Heart right ventricle (tissue), 16 donors: ENCODE measurements around the gene SIAH3. TPM values are rescaled to one million over a fixed set of nuclear protein-coding genes. Genes with fewer than 3 reads are reported as not detected.
"Not testable (repeated sequence)": the region's sequence is repeated elsewhere in the genome, so short reads cannot be mapped to it uniquely, and the experiment has no call there.

Experiments
- ATAC-seq, 8 donors: fragments of 200-7000 bp; cut with Tn5 transposase; one replicate each; pipeline ENCODE4 v1.9.1; 2020; ENCODE audit warnings: mild to moderate bottlenecking in 8 of 8, moderate library complexity in 8 of 8, moderate number of reproducible peaks in 1 of 8
- DNase-seq, 2 donors: peaks; one replicate each; pipeline ENCODE4 v3.0.0-alpha.2; 2020
- H3K27ac ChIP-seq, 10 donors: fragments of 200-600 bp; sonication (generic) in 2 of 10; one replicate each; pipeline versions ENCODE4 v1.5.0 to v1.8.0; 2020 to 2022; ENCODE audit warnings: mild to moderate bottlenecking in 3 of 10
- H3K27me3 ChIP-seq, 7 donors: fragments of 200-600 bp; one replicate each; pipeline ENCODE4 v1.8.0; 2021 to 2022; ENCODE audit warnings: mild to moderate bottlenecking in 2 of 7
- H3K36me3 ChIP-seq, 9 donors: fragments of 200-600 bp; sonication (generic) in 1 of 9; one replicate each; pipeline versions ENCODE4 v1.5.0 to v1.8.0; 2020 to 2022; ENCODE audit warnings: mild to moderate bottlenecking in 2 of 9
- H3K4me1 ChIP-seq, 9 donors: fragments of 200-600 bp; sonication (generic) in 1 of 9; one replicate each; pipeline versions ENCODE4 v1.5.0 to v1.8.0; 2020 to 2022; ENCODE audit warnings: mild to moderate bottlenecking in 4 of 9
- H3K4me3 ChIP-seq, 10 donors: fragments of 200-600 bp; sonication (generic) in 2 of 10; one replicate each; pipeline versions ENCODE4 v1.5.0 to v1.8.0; 2020 to 2022; ENCODE audit warnings: mild to moderate bottlenecking in 7 of 10, moderate library complexity in 2 of 10
- H3K9me3 ChIP-seq, 11 donors: fragments of 200-600 bp in 10 of 11; sonication (generic) in 2 of 11; one replicate each; pipeline versions ENCODE4 v1.5.0 to v1.8.0; 2013 to 2022; ENCODE audit warnings: mild to moderate bottlenecking in 2 of 11, control low read depth in 1 of 11, moderate library complexity in 1 of 11
- WGBS, 2 donors: extraction: QIAGEN DNeasy Blood & Tissue Kit; methylation state at CpG; one replicate each; pipeline ENCODE4 v1.1.7; 2013; ENCODE audit warnings: inconsistent platforms in 1 of 2; 5-methylcytosine and 5-hydroxymethylcytosine counted together
- intact Hi-C, 10 donors: fragments of 100-400 bp; cut with DNase I; formaldehyde crosslinking; loops; one replicate each; pipeline versions ENCODE4 v1.11.1 to v1.14.2; 2022
- polyA plus RNA-seq, 2 donors: library from polyadenylated mRNA; stranded (reverse); fragments of 200-250 nt; gene quantifications; one replicate each; pipeline ENCODE4 v1.2.3, GENCODE V29; 2013
- total RNA-seq, 10 donors: library from RNA; stranded (reverse); fragmentation: NEBNext Ultra II Directional in 3 of 10; extraction: Animal tissue kit (Norgen Biotek cat#: 25700) in 3 of 10; gene quantifications; one replicate each; pipeline versions ENCODE4 v1.2.1 to v1.2.4, GENCODE V29; 2021 to 2023
- TF ChIP-seq, protein P1 (sequence below), 9 donors: fragments of 200-600 bp; sonication (generic) in 2 of 9; IDR thresholded peaks; one replicate each; pipeline versions ENCODE4 v1.5.0 to v1.8.0; 2021 to 2022; ENCODE audit warnings: antibody characterized with exemption in 9 of 9, mild to moderate bottlenecking in 5 of 9, moderate library complexity in 1 of 9
- donor health status: Arrhythmogenic right ventricular cardiomyopathy.
- donor health status: ischemic (EF 13 %, LVEDD 7.1; RV severe dilation, severe dysfunction).
- donor health status: healthy with polysubstance abuse.
- donor health status: DM: no; HTN: yes; CAD: no.
- donor health status: DM: no; HTN: no; CAD: no.
- donor health status: ischemic (EF 25% LVEDD 6.9; RV normal size, moderate dysfunction).
- donor health status: ischemic (EF 25% LVEDD 5.7; RV mildly dilated, moderate dysfunction).
- donor health status: healthy.
- donor health status: DM: yes; HTN: yes; CAD: no.
- donor health status: Ischemic cardiomyopathy.
- donor health status: ischemic (EF 35%, LVEDD 5.7; RV mildly dilated, moderate dysfunction).
- donor health status: nonischemic (EF 11% LVEDD 7.7; RV severe dilation, severe dysfunction).
- donor health status: DM: yes; HTN: yes; CAD: no.
- donor health status: PGD.
- donor health status: ischemic (EF 29% LVEDD 5.4; RV normal size, mild dysfunction).
- donor health status: nonischemic (EF 23%, LVEDD 6.1; RV moderate dilation, normal function).

SIAH3 gene
- total and polyA plus RNA-seq, 12 donors = under 0.01 to 0.10 (median 0.06) TPM; not detected in 8

DNA sequence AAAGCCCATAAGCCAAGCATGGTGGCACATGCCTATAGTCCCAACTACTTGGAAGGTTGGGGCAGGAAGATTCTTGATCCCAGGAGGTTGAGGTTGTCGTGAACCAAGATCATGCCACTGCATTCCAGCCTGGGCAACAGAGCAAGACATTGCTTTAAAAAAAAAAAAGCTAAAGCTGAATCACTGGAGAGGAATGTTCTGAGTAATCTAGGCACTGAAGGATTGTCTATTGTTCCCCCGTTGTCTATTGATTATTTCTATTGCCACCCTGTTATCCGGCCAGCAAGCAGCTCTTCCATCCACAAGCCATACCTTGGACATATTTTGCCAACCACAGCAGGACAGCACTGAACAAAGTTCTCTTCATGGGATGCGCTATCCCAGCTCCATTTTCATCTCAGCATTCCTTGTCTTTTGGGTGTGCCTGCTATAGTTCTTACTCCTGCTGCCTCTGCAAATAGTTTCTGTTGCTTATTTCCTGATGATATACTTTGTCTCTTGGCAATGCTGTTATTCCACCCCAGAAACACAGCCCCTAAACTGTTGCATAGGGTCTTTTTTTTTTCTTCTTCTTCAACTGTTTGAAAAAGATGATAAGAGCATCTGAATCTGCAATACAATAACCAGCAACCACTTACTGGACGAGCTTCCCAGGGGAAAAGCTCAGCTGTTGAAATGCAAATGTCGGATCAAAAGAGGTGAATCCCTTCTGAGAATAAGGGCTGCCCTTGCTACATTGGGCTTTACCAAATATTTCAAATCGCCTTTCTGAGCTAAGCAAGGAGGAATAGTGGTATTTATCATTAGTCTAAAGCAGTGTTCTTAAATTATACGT, 22.2 kb upstream of the SIAH3 start:
- ATAC-seq = no peak
- DNase-seq = no peak
- 56 to 66% methylated on average over 8 of the region's 8 CpGs for WGBS, 2 donors

DNA sequence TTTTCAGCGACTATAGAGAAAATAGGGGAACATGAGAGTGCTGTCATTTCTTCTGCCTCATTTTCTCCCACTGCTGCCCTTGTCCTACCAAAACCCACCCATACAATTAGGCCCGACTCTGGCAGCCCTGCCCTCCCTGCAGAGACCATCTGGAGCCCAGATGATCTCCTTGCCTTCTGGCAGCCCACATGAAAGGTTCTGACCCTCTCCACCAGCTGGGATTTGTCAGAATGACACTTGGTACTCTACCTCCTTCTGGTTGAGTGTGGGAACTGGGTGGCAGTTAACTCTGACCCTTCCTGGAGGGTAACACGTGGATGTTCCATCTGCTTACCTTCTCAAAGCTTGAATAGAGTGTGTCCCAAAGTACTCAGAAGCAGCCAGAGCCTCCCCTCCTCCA, 21.0 kb upstream of the SIAH3 start:
- TF ChIP-seq, protein P1, sequence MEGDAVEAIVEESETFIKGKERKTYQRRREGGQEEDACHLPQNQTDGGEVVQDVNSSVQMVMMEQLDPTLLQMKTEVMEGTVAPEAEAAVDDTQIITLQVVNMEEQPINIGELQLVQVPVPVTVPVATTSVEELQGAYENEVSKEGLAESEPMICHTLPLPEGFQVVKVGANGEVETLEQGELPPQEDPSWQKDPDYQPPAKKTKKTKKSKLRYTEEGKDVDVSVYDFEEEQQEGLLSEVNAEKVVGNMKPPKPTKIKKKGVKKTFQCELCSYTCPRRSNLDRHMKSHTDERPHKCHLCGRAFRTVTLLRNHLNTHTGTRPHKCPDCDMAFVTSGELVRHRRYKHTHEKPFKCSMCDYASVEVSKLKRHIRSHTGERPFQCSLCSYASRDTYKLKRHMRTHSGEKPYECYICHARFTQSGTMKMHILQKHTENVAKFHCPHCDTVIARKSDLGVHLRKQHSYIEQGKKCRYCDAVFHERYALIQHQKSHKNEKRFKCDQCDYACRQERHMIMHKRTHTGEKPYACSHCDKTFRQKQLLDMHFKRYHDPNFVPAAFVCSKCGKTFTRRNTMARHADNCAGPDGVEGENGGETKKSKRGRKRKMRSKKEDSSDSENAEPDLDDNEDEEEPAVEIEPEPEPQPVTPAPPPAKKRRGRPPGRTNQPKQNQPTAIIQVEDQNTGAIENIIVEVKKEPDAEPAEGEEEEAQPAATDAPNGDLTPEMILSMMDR (IDR thresholded peaks at IDR 0.05) = no peak
- ATAC-seq (no peak), DNase-seq (no peak)
- intact Hi-C loops = no loop called here
- no peaks in the 10 kb centered on the region for H3K27me3 ChIP-seq
- H3K4me3 ChIP-seq = no peak overlapping the region
- whole genome bisulfite sequencing, 2 donors = 50 to 56% methylated on average over 3 of the region's 3 CpGs
- H3K4me1 ChIP-seq = peaks cover 0 to 7% (median 0%) of the 10 kb centered on the region in 9 donors
- no peaks in the 10 kb centered on the region for H3K36me3 ChIP-seq
- H3K27ac ChIP-seq = no peak overlapping the region
- no peaks in the 10 kb centered on the region for H3K9me3 ChIP-seq

More for the DNA sequence above, 22.2 kb upstream of the SIAH3 start:
- peaks cover 0 to 4% (median 0%) of the 10 kb centered on the region in 7 donors for H3K27me3 ChIP-seq
- no peaks in the 10 kb centered on the region for H3K36me3 ChIP-seq
- H3K9me3 ChIP-seq = no peaks in the 10 kb centered on the region
- H3K4me3 ChIP-seq = no peak overlapping the region
- peaks cover 0 to 7% (median 0%) of the 10 kb centered on the region in 9 donors for H3K4me1 ChIP-seq
- no peak overlapping the region for H3K27ac ChIP-seq
- TF ChIP-seq, protein P1 (IDR thresholded peaks at IDR 0.05) = no peak
- intact Hi-C loops = no loop called here

DNA sequence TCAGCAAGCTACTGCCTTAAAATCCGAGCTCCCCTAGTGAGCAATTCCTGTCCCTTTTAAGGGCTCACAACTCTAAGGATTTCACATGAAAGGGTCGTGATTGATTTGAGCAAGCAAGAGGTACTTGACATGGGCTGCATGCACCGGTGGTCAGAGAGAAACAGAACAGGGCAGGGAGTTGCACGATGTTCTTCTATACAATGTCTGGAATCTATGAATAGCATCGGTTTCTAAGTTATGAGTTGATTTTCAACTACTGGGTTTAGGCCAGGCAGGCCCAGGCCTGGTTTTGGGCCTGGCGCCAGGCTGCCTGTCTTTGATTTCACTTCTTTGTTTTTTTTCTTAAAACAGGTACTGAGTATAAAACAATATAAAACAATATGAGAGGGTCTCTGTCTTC, 19.6 kb upstream of the SIAH3 start:
- H3K4me1 ChIP-seq, H3K4me3 ChIP-seq, DNase-seq, ATAC-seq, H3K27ac ChIP-seq, H3K9me3 ChIP-seq, H3K27me3 ChIP-seq, intact Hi-C loops, H3K36me3 ChIP-seq: not testable (repeated sequence)
- WGBS, 2 donors = 67 to 72% methylated on average over 6 of the region's 6 CpGs

DNA sequence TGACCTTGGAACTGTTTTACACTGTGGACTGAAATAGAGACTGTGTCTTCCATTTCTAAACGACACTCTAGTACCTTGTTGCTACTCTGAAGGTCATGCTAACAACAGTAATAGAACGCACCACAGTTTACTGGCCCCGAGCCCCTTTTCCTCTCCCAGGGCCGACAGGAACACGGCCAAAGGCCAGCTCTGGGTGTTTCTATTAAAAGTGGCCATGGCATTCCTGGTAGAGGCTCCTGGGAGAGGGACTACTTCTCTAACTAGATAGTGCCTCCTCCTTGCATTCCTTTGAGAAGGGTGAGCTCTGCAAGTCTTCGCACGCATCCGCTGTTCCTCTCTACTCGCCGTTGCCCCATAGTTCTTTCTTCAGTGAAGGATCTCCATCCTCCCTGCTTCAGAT, 18.7 kb upstream of the SIAH3 start:
- DNase-seq (peak; percentile 33 to 46), ATAC-seq (peak in 6 of 8 donors; percentile 52 to 94 (median 88))
- WGBS, 2 donors = 63 to 68% methylated on average over 10 of the region's 10 CpGs

More for the DNA sequence above, 18.7 kb upstream of the SIAH3 start:
- TF ChIP-seq, protein P1 (IDR thresholded peaks at IDR 0.05) = no peak
- intact Hi-C loops = no loop called here
- H3K4me1 ChIP-seq = peaks cover 0 to 7% (median 0%) of the 10 kb centered on the region in 9 donors
- no peak overlapping the region for H3K4me3 ChIP-seq
- H3K9me3 ChIP-seq = peaks cover 0 to 6% (median 0%) of the 10 kb centered on the region in 11 donors
- peak overlapping the region in 6 of 10 donors; percentile 4 to 63 (median 37) for H3K27ac ChIP-seq
- H3K27me3 ChIP-seq = no peaks in the 10 kb centered on the region
- H3K36me3 ChIP-seq = no peaks in the 10 kb centered on the region
